ENCODE data around the gene CTSF.
"Not testable (repeated sequence)": the region's sequence is repeated elsewhere in the genome, so short reads cannot be mapped to it uniquely, and the experiment has no call there.

CTSF gene

GRCh38 chr11:66595245-66595904 is 27.0 kb upstream of the CTSF start:
- TF ChIP-seq CTCF (IDR thresholded peaks at IDR 0.05; ENCODE audit: control insufficient read depth, extremely low read depth, insufficient read depth): no peak
- DNase-seq (ENCODE audit: low read depth): no peak
- no peak overlapping the region for H3K4me3 ChIP-seq (ENCODE audit: low read depth, low read length)

GRCh38 chr11:66593650-66594049 is 25.2 kb upstream of the CTSF start:
- no peak for TF ChIP-seq CTCF (IDR thresholded peaks at IDR 0.05; ENCODE audit: control insufficient read depth, extremely low read depth, insufficient read depth)
- no peak for DNase-seq (ENCODE audit: low read depth)
- H3K4me3 ChIP-seq (ENCODE audit: low read depth, low read length): peak overlapping the region; percentile 94

- peak overlapping the region; percentile 94 for H3K4me3 ChIP-seq (ENCODE audit: low read depth, low read length)
- DNase-seq (ENCODE audit: low read depth): no peak
- TF ChIP-seq CTCF (IDR thresholded peaks at IDR 0.05; ENCODE audit: control insufficient read depth, extremely low read depth, insufficient read depth): no peak
These were observed 24.9 kb upstream of the CTSF start for GRCh38 chr11:66593303-66593635.

GRCh38 chr11:66592457-66593302 is 24.3 kb upstream of the CTSF start, which contains the start of the genes CCDC87 and CCS:
Gene CCDC87, minus strand, starts transcription at chr11:66593063. Its CDS starts 48 bp downstream, at chr11:66593015.
Gene CCS, plus strand, starts transcription at chr11:66593185. Its CDS starts 77 bp downstream, at chr11:66593262.
- TF ChIP-seq CTCF (IDR thresholded peaks at IDR 0.05; ENCODE audit: control insufficient read depth, extremely low read depth, insufficient read depth): peak; percentile 63
- H3K4me3 ChIP-seq (ENCODE audit: low read depth, low read length): peak within 1 kb of the TSS; percentile 94
- DNase-seq (ENCODE audit: low read depth): peak; percentile 75

- no peak for DNase-seq (ENCODE audit: low read depth)
- no peak for TF ChIP-seq CTCF (IDR thresholded peaks at IDR 0.05; ENCODE audit: control insufficient read depth, extremely low read depth, insufficient read depth)
- no peak overlapping the region for H3K4me3 ChIP-seq (ENCODE audit: low read depth, low read length)
These were observed 22.8 kb upstream of the CTSF start for GRCh38 chr11:66591175-66591574.

- no peak overlapping the region for H3K4me3 ChIP-seq (ENCODE audit: low read depth, low read length)
- TF ChIP-seq CTCF (IDR thresholded peaks at IDR 0.05; ENCODE audit: control insufficient read depth, extremely low read depth, insufficient read depth): no peak
- DNase-seq (ENCODE audit: low read depth): no peak
These were observed 21.7 kb upstream of the CTSF start for GRCh38 chr11:66589996-66590675.

- not testable (repeated sequence) for DNase-seq (ENCODE audit: low read depth); H3K4me3 ChIP-seq (ENCODE audit: low read depth, low read length)
These were observed 20.9 kb upstream of the CTSF start for GRCh38 chr11:66589315-66589714.

Data from LNCaP clone FGC (cell line).